K562 (cell line): Measurements from ENCODE around the gene VAC14. TPM values are rescaled to one million over a fixed set of nuclear protein-coding genes. Genes with fewer than 3 reads are reported as not detected.
A peak's percentile ranks its signal among the peaks of the same experiment; 100 is the strongest.

Experiments used
- ATAC-seq: fragments of 200-7000 bp; cut with Tn5 transposase; 3 replicates; pipeline ENCODE4 v1.9.1; 2020; ENCODE audit warnings: moderate library complexity
- BruUV-seq: library from RNA; stranded (reverse); fragments of 400-500 nt; replicated peaks from 2 replicates; lab custom pipeline; 2021; lab: Mats Ljungman, UMichigan
- CTCF ChIA-PET: fragments of 300-600 bp; formaldehyde crosslinking; extraction: SDS; loops from one replicate; lab custom pipeline; 2021; ENCODE audit warnings: low intra/inter-chr PET ratio; lab: Yijun Ruan, JAX
- POLR2A ChIA-PET: fragments of 300-600, 350-650 bp; sonication (Branson Sonifier 250); formaldehyde crosslinking; extraction: SDS; loops from one replicate; lab custom pipeline; 2021; ENCODE audit warnings: antibody characterized with exemption, inconsistent platforms; lab: Yijun Ruan, JAX
- DNase-seq, 4 experiments: peaks; one replicate each; pipeline versions ENCODE4 v3.0.0 to v3.0.0-alpha.2; 2011 to 2018; ENCODE audit warnings: low spot score in 3 of 4, mixed read lengths in 3 of 4; ENCODE audit errors: extremely low read depth in 1 of 4
- FAIRE-seq: peaks from 2 replicates; lab custom pipeline; 2011; peaks lifted over from hg19 to GRCh38; lab: Jason Lieb, UNC
- H2AFZ ChIP-seq: 2 replicates; pipeline ENCODE4 v1.6.0; 2011; ENCODE audit warnings: low read depth, low read length, control low read depth, inconsistent platforms
- H3K27ac ChIP-seq: fragments of 200-600 bp; 3 replicates; pipeline ENCODE4 v1.8.0; 2011; ENCODE audit warnings: low read depth, mild to moderate bottlenecking, control low read depth, inconsistent platforms, low read length, moderate library complexity, mixed read lengths; ENCODE audit errors: extremely low read depth
- H3K27me3 ChIP-seq, 2 experiments: fragments of 300-600 bp in 1 of 2; 2 replicates in 1 of 2; 3 replicates in 1 of 2; pipeline versions ENCODE4 v1.6.0 to v1.8.0; 2011; ENCODE audit warnings: inconsistent platforms in 2 of 2, low read length in 2 of 2, mild to moderate bottlenecking in 1 of 2, mixed read lengths in 1 of 2, moderate library complexity in 1 of 2; ENCODE audit not compliant: control insufficient read depth in 2 of 2, insufficient read depth in 2 of 2
- H3K36me3 ChIP-seq: fragments of 300-600 bp; 3 replicates; pipeline ENCODE4 v1.8.0; 2011; ENCODE audit warnings: mild to moderate bottlenecking, low read length, inconsistent platforms; ENCODE audit not compliant: control insufficient read depth, insufficient read depth
- H3K4me1 ChIP-seq, 2 experiments: fragments of 200-600 bp in 1 of 2; replicated peaks in 1 of 2; 2 replicates in 1 of 2; 3 replicates in 1 of 2; pipeline versions ENCODE4 v1.5.1 to v1.8.0; 2011; ENCODE audit warnings: inconsistent platforms in 2 of 2, low read length in 2 of 2, mild to moderate bottlenecking in 1 of 2, mixed read lengths in 1 of 2, moderate library complexity in 1 of 2; ENCODE audit not compliant: control insufficient read depth in 2 of 2, insufficient read depth in 2 of 2
- H3K4me2 ChIP-seq: 2 replicates; pipeline ENCODE4 v1.6.1; 2011; ENCODE audit warnings: low read length, control low read depth, inconsistent platforms, mixed read lengths; ENCODE audit not compliant: insufficient read depth
- H3K4me3 ChIP-seq: fragments of 200-600 bp; sonication (generic), shearing (Covaris generic); 2 replicates; pipeline ENCODE4 v1.5.1; 2016; ENCODE audit warnings: control low read depth, inconsistent platforms
- H3K79me2 ChIP-seq: fragments of 200-600 bp; 3 replicates; pipeline ENCODE4 v1.8.0; 2011; ENCODE audit warnings: low read length, inconsistent platforms; ENCODE audit not compliant: control insufficient read depth, insufficient read depth
- H3K9ac ChIP-seq, 2 experiments: 2 replicates each; pipeline versions ENCODE4 v1.6.0 to v1.6.1; 2011; ENCODE audit warnings: low read depth in 2 of 2, low read length in 2 of 2, control low read depth in 1 of 2, inconsistent platforms in 1 of 2, mild to moderate bottlenecking in 1 of 2, mixed read lengths in 1 of 2; ENCODE audit not compliant: insufficient read depth in 1 of 2
- H3K9me1 ChIP-seq: one replicate; pipeline ENCODE4 v1.6.0; 2011; ENCODE audit warnings: inconsistent platforms, mild to moderate bottlenecking, low read length, moderate library complexity; ENCODE audit not compliant: control insufficient read depth, insufficient read depth
- H3K9me3 ChIP-seq: replicated peaks from 2 replicates; pipeline ENCODE4 v1.5.1; 2011; ENCODE audit warnings: low read depth, low read length, inconsistent platforms; ENCODE audit not compliant: control insufficient read depth, insufficient read depth
- H4K20me1 ChIP-seq: replicated peaks from 2 replicates; pipeline ENCODE4 v1.6.1; 2011; ENCODE audit warnings: low read length, inconsistent platforms, mixed read lengths; ENCODE audit not compliant: control insufficient read depth, insufficient read depth
- CXXC5 ChIP-seq: fragments of 250-450 bp; sonication (Bioruptor Pico); IDR thresholded peaks from 2 replicates; pipeline ENCODE4 v1.8.0; 2022; ENCODE audit warnings: inconsistent platforms, mild to moderate bottlenecking, moderate library complexity
- E2F6 ChIP-seq, 2 experiments: IDR thresholded peaks; 2 replicates each; pipeline ENCODE4 v1.6.1; 2011; ENCODE audit warnings: borderline replicate concordance in 1 of 2, control low read depth in 1 of 2, low read depth in 1 of 2, low read length in 1 of 2, mild to moderate bottlenecking in 1 of 2, mixed read lengths in 1 of 2, moderate library complexity in 1 of 2; ENCODE audit not compliant: insufficient read depth in 1 of 2, insufficient read length in 1 of 2, poor library complexity in 1 of 2, severe bottlenecking in 1 of 2; ENCODE audit errors: extremely low read depth in 1 of 2
- FOS ChIP-seq: IDR thresholded peaks from 3 replicates; pipeline ENCODE4 v1.6.1; 2011; ENCODE audit not compliant: insufficient read length; ENCODE audit errors: extremely low read depth
- FOXP4 ChIP-seq: sonication (generic); formaldehyde crosslinking; IDR thresholded peaks from 2 replicates; pipeline ENCODE4 v1.8.0; 2022; ENCODE audit warnings: mild to moderate bottlenecking, missing genetic modification reagents, borderline replicate concordance
- HMG20A ChIP-seq: fragments of 450-650 bp; formaldehyde crosslinking; conservative IDR thresholded peaks from 2 replicates; pipeline ENCODE4 v1.4.0; 2020; ENCODE audit warnings: mild to moderate bottlenecking, mixed read lengths
- KLF16 ChIP-seq: IDR thresholded peaks from 2 replicates; pipeline ENCODE4 v1.6.1; 2016; ENCODE audit warnings: antibody characterized with exemption
- TAL1 ChIP-seq: fragments of 450-650 bp; IDR thresholded peaks from 2 replicates; pipeline ENCODE4 v1.6.1; 2016; ENCODE audit warnings: mild to moderate bottlenecking
- ZNF134 ChIP-seq: fragments of 250-450 bp; sonication (Bioruptor Pico); conservative IDR thresholded peaks from 2 replicates; pipeline ENCODE4 v1.4.0; 2020
- WGBS: fragments of 100-300 bp; shearing (Covaris generic); methylation state at CpG from one replicate; pipeline ENCODE4 v1.1.6; 2016; ENCODE audit warnings: low coverage, mixed read lengths; ENCODE audit not compliant: insufficient coverage; ENCODE audit errors: missing lambda C conversion rate; 5-methylcytosine and 5-hydroxymethylcytosine counted together
- in situ Hi-C: fragments of 300-500 bp; cut with MboI; formaldehyde crosslinking; loops from 4 replicates; pipeline ENCODE4 v1.15.0; 2018; ENCODE audit warnings: inconsistent platforms, mixed read lengths
- intact Hi-C: fragments of 100-400 bp; cut with micrococcal nuclease; formaldehyde crosslinking; loops from 2 replicates; pipeline ENCODE4 v1.14.2; 2022
- polyA plus RNA-seq, 8 experiments: library from polyadenylated mRNA; depleted of rRNA in 4 of 8; stranded (reverse) in 5 of 8; unstranded in 3 of 8; fragments of >200 nt; fragmentation: Nextera tagmentation in 2 of 8; fragmentation: Illumina TruSeq in 1 of 8; extraction: Ambion mirVana in 2 of 8; extraction: Trizol in 1 of 8; gene quantifications; 2 replicates each; pipeline versions ENCODE4 v1.2.1 to v1.2.3, GENCODE V29; 2011 to 2014; ENCODE audit warnings: inconsistent platforms in 1 of 8, missing spikeins in 1 of 8
- total RNA-seq, 7 experiments: library from RNA; depleted of rRNA in 6 of 7; stranded (reverse); fragments of >200 nt in 6 of 7; fragmentation: Illumina TruSeq in 2 of 7; extraction: Trizol in 2 of 7; gene quantifications; 2 replicates each; pipeline versions ENCODE4 v1.2.1 to v1.2.3, GENCODE V29; 2011 to 2021; ENCODE audit warnings: low replicate concordance in 1 of 7

VAC14 gene
- total and polyA plus RNA-seq, 9 of the 15 experiments (the other 6 are each of a cell fraction or from before 2014, with no cell fraction given): 1.3 to 41.6 (median 26.6) TPM

GRCh38 chr16:70756071-70756470, 44.9 kb downstream of the VAC14 start:
- ChIA-PET CTCF (no interaction called here), POLR2A (interaction anchor here (0.6 to 1.0 kb wide), 2 partner anchors 9 to 27 kb away, joined by 3 read pairs; no protein-coding TSS in a partner anchor)
- TF ChIP-seq FOXP4 (CRISPR knock-in tag): no peak
- no peak for TF ChIP-seq TAL1
- no peak for TF ChIP-seq E2F6 (IDR thresholded peaks at IDR 0.05; ENCODE audit: borderline replicate concordance in 1 of 2, extremely low read depth in 1 of 2, insufficient read depth in 1 of 2, insufficient read length in 1 of 2, low read depth in 1 of 2, low read length in 1 of 2, poor library complexity in 1 of 2, severe bottlenecking in 1 of 2)
- no peak for TF ChIP-seq CXXC5 (CRISPR knock-in tag)
- TF ChIP-seq FOS: no peak
- TF ChIP-seq ZNF134 (CRISPR knock-in tag): no peak
- no peak for TF ChIP-seq HMG20A (CRISPR knock-in tag)
- TF ChIP-seq KLF16: no peak

More at GRCh38 chr16:70756071-70756470, 44.9 kb downstream of the VAC14 start:
- Histone ChIP-seq H3K36me3 (peaks cover 30% of the 10 kb centered on the region; the same call in 2 of the 3 replicates), H3K79me2 (no peaks in the 10 kb centered on the region), H3K27me3 (no peaks in the 10 kb centered on the region), H3K4me1 (peaks cover 0 to 13% of the 10 kb centered on the region in 2 experiments; a peak in 3 of 5 replicates), H2AFZ (no peak overlapping the region), H4K20me1 (no peaks in the 10 kb centered on the region), H3K9ac (peak overlapping the region in 1 of 2 experiments; percentile 39; a peak in 1 of 4 replicates), H3K9me3 (no peaks in the 10 kb centered on the region), H3K4me2 (no peak overlapping the region), H3K9me1 (no peaks in the 10 kb centered on the region), H3K27ac (no peak overlapping the region), H3K4me3 (no peak overlapping the region)
- DNase-seq (no peak), FAIRE-seq (no peak), ATAC-seq (no peak)
- intact Hi-C loops (no loop called here), in situ Hi-C loops (no loop called here)
- WGBS: 84% methylated on average over 7 of the region's 8 CpGs
- no TSS peak for BruUV-seq
